ENCODE results near the gene MAP4.

GRCh38 chr3:47849699-47850563 is 166.3 kb downstream of the MAP4 start:
- TF ChIP-seq, protein P1, sequence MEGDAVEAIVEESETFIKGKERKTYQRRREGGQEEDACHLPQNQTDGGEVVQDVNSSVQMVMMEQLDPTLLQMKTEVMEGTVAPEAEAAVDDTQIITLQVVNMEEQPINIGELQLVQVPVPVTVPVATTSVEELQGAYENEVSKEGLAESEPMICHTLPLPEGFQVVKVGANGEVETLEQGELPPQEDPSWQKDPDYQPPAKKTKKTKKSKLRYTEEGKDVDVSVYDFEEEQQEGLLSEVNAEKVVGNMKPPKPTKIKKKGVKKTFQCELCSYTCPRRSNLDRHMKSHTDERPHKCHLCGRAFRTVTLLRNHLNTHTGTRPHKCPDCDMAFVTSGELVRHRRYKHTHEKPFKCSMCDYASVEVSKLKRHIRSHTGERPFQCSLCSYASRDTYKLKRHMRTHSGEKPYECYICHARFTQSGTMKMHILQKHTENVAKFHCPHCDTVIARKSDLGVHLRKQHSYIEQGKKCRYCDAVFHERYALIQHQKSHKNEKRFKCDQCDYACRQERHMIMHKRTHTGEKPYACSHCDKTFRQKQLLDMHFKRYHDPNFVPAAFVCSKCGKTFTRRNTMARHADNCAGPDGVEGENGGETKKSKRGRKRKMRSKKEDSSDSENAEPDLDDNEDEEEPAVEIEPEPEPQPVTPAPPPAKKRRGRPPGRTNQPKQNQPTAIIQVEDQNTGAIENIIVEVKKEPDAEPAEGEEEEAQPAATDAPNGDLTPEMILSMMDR (IDR thresholded peaks at IDR 0.05; ENCODE audit: insufficient read depth, low read depth, low read length): peak; percentile 43
- no peak for TF ChIP-seq EZH2 (IDR thresholded peaks at IDR 0.05; ENCODE audit: insufficient read depth, low read length)

All from astrocyte (in vitro differentiated cells and primary cell).